IPS DF 19.7 (cell line): Measurements from ENCODE around the gene DNAJB8.

Source experiments
- DNase-seq: peaks from one replicate; pipeline ENCODE4 v3.0.0-alpha.2; 2013; ENCODE audit warnings: low read depth, low spot score

DNAJB8 gene

DNA sequence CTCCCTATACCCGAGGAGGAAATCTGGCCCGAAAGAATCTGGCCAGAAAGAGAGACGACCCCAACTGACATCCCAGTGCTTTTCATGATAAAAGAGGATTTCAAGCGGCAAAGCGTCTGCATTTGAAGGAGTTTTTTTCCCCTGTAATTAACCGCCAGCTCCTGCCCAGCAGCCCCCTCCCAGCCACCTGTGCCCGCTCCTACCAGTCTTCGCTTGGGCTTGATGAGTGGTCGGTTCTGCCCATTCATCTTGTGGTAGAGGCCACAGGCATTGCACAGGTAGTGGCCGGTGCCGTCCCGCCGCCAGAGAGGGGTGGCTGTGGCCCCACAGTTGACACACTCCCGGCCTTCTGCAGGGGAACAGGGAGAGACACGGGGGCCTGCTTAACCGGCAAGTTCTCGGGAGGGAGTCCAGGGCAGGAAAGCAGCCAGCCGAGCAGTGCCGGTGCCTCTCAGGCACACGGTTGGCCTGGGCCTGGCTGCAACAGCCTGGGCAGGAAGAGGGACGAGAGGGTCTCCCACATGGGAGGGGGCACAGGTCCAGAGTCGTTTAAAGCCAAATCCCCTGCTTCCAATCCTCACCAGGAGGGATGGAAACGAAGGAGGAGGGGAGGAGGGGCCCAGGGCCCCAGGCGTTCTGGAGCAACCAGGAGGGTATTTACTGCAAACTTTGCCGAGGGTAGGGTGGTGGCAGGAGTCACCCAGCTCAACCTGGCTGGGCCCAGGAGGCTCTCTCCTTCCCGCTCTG, 17.1 kb upstream of the DNAJB8 start:
- DNase-seq = no peak

DNA sequence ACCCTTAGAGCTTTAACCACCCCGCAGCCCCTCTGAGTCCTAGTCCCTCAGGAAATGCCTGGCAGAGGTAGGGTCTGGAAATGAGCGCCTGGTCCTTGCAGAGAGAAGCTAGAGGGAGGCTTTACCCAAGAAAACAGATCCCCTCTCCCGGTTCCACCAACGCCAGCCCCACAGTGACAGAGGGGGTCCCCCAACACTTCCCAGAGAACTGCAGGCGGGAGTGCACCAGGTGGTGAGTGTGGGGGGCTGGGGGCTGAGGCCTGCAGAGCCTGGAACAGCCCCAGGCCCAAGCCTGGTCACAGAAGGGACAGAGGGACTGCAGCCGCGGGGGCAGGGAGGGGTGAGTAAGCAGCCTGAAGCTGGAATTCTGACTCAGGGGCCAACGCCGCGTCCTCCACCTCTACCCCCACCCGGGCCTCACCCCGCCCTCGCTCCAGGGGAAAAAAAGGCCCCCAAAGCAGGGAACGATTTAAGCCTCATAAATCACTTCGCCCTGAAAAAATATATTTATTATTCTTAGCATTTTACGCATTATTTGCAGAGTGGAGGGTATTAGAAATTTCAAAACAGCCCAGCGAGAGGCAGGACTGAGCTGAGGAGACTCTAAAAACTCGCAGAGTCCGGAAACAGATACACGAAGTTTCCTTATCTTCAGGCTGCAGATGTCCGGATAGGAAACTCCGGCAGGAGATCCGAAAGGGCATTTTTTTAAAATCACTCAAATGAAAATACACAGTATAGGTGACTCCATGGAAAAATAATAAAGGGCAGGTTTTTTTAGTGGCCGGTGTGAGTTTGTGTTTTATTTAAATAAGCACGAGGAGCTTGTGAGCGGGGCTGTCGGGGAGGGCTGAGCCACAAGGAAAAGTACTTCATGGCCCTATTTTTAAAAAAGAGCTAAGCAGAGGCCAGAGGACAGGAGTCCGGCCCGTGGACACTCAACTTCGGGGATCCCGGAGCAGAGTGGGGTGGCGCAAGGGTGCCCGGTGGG, 16.3 kb upstream of the DNAJB8 start:
- DNase-seq = no peak

DNA sequence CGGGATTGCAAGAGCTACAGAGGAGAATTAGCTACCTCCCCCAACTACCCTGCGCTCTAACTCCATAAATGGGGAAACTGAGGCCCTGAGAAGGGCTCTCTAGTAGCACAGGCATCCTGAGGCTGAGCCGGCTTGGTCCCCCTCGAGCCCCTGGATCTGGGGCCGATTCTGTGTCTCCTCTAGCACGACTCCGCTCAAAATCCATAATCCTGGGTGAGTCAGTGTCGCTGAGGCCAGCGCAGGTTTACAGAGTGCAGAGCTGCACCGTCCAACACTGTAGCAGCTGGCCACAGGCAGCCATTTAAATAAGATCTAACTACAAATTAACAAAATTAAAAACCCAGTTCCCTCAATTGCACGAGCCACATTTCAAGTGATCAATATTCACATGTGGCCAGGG, 15.5 kb upstream of the DNAJB8 start:
- no peak for DNase-seq

DNA sequence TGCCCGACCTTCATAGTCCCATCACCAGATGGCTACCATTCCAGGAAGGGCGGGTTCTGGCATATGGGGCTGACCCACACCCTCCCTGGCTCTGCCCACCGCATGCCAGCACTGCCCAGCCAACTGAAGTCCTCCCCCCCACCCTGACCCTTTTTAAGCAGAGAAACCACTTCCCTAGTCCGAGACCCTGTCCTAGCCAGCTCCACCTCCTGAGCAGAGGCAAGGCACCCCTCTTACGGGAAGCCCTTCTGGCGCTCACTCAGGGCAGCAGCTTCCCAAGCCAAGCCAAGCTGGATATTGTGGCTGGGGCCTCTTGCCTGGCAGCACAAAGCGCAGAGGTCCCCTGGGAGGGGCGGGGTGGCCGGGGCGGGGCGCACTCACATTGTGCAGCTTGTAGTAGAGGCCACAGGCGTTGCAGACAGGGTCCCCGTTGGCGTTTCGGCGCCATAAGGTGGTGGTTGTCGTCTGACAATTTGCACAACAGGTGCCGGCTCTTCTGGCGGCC, 14.8 kb upstream of the DNAJB8 start:
- no peak for DNase-seq

DNA sequence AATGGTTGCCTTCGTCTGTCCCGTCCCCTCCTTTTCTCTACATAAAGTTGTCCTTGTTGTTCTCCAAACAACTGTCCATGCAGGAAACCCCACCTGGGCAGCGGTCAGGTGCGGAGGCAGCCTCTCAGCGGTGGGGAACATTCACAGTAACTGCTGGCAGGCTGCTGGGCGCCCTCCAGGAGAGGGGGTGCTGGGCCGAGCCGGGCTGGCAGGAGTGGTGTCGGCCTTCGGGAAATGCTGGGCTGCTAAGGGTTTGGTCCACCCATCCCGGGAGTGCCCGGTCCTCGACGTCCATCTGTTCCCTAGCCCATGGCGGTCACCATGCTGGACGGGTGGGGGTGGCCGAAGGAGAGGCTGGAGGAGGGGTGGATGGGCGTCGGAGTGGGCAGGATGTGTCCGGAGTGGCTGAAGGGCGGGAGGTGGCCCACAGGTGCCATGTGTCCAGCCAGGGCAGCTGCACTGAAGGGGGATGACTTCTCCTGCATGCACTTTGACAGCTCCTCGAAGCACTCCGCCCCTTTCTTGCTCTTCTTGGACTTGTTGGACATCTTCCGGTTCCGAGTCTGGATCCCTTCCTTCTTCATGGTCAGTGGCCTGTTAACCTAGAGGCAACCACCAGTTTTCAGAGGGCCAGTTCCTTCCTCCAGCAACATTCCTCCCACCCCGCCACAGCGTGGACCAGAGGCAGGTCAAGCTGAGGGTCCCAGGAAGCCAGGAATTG, 14.2 kb upstream of the DNAJB8 start:
- DNase-seq = no peak

DNA sequence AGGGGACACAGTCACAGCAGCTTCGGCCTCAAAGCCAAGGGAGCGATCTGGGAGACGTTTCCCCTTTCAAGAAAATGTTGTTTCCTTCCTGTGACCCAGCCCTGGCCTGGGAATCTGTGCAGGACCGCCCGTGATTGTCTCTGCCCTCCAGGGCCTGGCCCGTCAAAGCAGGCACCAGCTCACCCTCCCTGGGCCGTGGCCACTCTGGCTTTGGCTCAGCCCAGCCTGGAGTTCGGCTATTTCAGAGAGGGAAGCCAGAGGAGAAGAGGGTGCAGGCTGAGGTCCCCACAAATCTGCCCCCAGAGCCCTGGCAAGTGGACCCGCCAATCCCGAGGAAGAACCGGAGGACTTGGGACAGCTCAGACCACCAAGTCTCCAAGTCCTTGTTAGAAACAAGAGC, 13.6 kb upstream of the DNAJB8 start:
- DNase-seq = no peak

DNA sequence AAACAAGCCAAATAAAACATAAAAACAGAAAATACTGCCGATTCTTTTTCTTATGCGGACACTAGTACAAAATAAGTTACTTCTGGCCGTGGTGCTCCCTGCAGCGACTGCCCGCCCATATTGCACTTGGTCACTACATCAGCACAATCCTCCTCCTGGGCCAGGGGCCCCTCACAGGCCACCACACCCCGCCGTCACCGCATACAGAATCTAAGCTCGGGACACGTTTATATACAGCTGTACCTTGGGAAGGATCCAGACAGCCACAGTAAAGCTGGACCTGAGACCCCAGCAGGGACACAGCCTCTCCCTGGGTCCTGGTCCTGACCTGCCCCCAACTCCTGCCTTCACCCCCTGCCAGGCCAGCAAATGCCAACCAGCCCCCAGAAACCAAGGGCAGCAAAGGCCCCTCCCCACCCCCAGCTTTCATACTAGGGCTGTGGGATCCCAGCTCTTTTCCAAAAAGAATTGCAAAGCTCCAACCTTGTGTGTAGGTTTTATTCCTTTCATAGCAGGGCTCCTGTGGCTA, 12.9 kb upstream of the DNAJB8 start:
- no peak for DNase-seq

DNA sequence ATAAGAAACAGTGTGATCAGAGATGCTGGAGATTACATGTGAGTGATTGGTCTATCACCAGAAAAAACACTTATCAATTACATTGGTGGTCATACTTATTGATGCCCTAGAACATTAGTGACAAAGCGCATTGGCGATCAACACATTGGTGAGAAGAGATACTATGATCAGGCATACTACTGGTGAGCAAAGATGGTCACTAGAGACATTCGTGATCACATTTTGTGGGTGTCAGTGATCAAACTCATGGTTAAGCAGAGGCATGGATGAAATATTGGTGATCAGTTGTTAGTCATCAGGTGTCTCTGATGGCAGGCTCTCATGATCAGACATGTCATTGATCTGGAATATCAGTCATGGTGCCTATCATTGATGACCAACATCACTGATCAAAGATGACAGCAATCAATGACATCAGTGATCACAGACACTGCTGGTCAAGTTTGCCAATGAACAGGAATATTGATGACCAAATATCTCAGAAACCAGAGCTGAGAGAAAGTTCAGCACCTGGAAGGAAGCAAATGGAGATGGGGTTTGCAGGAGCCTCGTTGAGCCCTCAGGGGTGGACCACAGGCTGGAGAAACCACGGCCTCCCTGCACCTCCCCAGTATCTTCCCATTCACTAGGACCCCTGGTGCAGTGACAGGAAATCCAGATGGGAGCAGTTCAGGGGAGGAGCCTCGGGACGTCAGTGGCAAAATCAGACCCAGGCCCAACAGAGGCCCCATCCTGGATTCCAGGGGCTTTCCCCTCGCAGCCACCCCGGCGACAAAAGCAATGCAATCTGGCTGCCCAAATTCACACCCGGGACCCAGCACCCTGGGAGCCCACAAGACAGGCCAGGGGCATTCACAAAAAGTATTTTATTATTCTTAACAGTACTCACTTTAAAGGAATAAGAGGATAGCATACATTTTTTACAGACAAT, 12.2 kb upstream of the DNAJB8 start:
- DNase-seq = no peak

DNA sequence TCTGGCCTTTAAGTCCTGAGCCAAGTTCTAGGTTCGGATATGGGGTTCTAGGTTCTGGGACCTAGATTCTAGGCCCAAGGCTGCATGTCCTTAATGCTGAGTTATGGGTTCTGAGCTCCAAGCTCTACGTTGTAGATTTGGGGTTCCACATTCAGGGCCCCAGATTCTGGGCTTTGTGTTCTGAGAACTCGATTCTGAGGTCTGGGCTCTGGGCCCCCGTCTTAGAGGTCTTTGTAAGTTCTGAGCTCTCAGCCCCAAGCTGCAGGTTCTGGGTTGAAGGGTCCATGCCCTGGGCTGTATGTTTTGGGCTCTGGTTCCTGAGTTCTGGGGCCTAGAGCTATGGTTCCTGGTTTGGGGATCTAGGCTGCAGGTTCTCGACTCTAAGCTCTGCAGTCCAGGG, 10.0 kb upstream of the DNAJB8 start:
- no peak for DNase-seq

DNA sequence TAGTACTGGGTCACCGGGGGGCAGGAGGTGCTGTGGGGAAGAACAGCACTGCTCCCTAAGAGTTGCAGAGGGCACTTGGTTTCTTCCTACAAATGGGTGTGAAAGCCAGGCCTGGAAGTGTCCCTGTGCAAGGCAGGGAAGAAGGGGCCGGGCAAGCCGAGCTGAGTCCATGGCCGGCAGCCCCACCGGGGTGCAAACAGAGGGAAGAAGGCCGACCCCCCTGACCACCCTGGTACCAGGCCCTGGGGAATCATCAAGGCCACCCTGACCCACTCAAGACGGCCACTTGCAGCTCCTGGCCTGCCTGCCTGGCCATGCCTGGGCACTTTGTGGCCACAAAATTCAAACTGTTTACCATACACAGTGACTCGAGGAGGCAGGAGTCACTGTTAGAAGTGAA, 8.7 kb upstream of the DNAJB8 start:
- no peak for DNase-seq

DNA sequence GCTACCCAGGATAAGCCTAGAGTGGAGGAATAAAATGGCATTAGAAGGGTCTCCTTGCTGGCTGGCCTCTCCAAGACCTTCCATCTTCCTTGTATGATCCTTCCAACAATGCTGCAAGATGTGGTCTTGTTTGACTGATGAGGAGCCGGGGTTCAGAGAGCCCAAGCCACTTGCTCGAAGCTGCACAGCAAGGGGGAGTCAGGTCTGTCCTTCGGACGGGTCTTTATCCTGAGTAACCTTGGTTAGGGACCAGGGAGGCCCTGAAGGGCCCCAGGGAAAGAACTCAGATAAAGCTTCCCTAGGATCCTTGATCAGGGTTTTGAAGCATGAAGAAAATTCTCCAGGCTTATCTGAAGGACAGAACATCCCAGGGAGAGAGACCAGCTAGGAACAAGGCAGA, 7.0 kb upstream of the DNAJB8 start:
- no peak for DNase-seq

DNA sequence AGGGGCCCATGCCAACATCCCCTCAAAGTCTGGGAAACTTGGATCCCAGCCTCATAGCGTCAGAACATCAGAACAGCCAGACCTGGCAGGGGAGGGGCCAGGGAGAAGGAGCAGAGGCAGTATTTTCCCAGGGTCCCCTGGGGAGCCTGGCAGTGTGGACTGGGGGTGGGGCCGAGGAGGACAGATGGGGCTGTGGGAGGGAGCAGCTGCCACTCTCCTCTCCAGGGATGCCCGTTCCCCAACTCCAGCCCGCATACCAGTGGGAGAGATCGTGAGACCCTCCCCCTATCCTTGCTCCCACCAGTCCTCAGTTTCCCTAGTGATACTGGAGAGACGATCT, 6.5 kb upstream of the DNAJB8 start:
- DNase-seq = no peak

DNA sequence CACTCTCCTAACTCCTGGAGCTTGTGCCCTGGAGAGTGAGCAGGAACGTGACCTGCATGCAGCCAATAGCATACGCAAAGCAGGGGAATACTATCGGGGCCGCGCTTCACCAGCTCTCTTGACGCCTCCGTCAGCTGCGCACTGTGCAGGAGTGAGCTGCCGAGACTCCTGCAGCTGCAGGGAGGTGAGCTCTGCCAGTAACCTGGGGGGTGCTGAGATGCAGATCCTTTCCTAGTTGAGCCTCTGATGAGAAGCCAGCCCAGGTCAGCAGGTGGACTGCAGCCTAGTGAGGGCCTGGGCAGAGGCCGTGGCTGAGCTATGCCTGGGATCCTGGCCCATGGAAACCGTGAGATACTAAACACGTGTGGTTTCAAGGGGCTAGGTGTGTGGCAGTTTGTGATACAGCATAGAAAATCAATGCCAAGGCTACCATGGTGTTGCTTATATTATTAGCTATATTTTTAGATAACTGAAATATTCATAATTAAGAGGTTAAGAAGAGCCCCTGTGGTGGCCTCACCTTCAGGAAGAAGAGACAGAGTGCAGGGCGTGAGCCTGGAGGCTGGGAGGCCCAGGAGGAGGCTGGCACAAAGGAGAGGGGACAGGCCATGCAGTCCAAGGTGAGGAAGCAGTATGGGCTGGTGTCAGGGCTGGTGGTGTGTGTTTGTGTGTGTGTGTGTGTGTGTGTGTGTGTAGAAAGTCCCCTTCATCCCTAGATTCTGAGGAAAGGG, 5.9 kb upstream of the DNAJB8 start:
- no peak for DNase-seq

DNA sequence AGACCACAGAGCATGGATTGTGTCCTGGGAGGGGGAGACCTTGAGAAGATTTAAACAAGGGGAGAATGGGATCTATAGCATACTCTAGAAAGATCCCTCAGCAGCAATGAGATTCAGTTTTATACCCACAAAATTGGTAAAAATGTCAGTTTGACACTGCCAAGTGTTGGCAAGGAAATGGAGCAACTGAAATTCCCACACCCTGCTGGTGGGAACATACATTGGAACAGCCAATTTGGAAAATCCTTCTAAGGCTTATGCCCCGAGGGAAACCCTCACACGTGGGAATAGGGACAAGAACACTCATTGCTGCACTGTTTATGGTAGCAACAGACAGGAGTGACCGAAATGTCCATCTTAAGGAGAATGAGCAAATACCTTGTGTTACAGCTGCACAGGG, 5.0 kb upstream of the DNAJB8 start:
- no peak for DNase-seq

DNA sequence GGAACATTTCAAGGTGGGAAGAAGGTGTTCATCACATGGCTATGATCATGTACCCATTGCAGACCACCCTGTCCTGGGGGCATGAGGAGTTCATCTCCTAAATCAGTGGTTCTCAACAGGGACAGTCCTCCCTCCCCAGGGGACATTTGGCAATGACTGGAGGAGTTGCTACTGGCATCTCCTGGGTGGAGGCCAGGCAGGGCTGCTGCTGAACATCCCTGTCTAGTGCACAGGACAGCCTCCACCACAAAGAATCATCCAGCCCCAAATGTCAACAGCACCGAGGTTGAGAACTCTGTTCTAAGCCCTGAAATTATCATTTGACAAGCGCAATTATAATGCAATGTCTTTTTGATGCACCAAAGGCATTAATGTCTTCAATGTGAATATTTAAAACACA, 4.4 kb upstream of the DNAJB8 start:
- DNase-seq = no peak

DNA sequence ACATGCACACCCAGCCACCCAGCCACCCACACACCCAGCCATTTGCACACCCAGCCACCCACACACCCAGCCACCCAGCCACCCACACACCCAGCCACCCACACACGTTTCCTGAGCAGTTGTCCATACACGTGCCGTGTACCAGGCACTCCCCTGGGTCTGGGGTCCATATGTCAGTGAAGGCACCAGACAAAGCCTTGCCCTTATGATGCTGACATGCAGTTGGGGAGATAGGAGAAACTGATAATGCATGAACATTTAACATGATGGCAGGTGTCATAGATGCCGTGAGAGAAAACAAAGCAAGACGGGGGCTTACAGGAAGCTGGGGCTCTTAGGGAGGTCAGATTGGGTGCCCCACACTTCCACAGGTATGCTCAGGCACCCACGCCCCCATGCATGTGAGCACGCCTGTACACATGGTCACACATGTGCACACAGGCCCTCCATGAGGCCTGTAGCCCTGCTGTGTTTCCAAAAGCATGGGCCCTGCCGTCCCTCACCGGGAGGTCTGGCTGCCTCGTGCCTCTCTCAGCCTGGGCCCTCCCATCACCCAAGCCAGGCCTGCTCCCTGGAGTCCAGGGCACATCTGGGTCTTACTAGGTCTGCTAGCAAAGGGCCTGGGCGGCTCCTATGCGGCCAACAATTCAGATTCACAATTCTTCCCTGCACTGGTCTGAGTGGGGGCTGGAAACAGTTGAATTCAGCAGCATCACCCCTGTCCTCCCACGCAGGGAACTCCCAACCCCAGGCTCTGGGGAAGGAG, 3.6 kb upstream of the DNAJB8 start:
- no peak for DNase-seq

DNA sequence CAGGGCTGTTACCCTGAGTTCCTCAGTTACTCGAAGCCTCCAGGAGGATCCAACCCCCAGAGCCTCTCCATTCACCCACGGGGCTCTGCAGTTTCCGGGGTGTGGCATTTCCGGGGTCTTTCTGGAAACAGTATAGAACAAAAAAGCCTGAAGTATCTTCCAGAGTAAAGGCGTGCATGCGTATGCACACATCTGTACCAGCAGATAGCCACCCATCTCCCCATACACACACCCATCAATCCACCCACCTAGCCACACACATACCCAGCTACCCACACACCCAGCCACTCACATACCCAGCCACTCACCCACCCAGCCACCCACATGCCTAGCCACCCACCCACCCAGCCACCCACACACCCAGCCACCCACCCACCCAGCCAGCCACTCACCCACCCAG, 2.9 kb upstream of the DNAJB8 start:
- no peak for DNase-seq

DNA sequence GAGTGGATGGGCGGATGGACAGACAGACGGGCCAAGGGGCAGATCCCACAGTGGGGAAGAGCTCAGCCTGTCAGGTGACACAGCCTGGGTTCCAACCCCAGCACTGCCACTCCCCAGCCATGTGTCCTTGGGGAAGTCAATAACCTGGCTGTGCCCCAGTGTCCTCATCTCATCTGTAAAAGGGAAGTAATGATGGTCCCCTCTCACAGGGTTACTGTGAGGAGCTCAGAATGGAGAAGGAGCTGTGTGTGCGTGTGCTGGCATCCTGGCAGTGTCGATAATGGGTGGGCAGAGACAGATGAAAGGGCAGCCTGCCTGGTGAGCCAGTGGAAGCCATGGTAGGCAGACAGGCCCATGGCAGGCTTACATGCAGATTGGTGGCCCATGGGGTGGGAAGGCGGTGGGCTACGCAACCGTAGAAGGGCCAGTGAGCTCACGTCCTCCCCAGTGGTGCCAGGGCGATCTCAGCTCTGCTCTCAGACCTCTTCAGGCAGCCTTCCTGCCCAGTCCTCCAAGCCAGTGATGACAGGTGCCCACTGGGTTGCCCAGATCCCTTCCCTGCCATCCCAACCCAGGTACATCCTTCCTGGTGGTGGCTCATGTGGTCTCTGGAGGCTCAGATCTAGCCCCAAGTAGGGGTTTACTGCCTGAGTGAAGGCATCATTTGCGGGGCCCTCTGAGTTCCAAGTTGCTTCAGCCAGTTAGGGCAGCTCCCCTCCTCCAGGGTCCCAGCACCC, 2.3 kb upstream of the DNAJB8 start:
- DNase-seq = no peak
